NCI-H2107 treated with DMSO at 0.1 percent for 48 hours (cell line): Measurements from ENCODE around the gene FAM89B.

Experiments
- DNase-seq: peaks from one replicate; lab custom pipeline; 2025; ENCODE audit not compliant: unreplicated experiment; lab: John Stamatoyannopoulos, UW

FAM89B gene

DNA sequence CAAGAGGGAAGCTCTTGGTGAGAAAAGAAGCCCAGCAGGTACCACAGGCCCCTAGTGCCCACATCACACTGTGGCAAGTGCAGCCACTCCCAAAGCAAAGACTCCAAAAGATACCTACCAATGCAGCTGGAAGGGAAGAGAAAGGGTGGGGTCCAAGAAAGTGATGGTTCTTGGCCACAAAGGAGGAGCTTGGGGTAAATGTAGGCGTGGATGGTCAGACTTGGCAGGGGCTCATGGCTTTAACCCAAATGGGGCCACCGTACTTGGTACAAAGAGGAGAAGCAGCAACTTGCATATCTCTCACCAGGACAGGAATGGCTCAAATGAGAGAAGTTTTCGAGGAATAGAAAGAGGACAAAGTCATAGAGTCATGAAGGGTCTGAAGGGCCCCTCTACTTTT is 36.9 kb downstream of the FAM89B start:
- DNase-seq, result no peak

DNA sequence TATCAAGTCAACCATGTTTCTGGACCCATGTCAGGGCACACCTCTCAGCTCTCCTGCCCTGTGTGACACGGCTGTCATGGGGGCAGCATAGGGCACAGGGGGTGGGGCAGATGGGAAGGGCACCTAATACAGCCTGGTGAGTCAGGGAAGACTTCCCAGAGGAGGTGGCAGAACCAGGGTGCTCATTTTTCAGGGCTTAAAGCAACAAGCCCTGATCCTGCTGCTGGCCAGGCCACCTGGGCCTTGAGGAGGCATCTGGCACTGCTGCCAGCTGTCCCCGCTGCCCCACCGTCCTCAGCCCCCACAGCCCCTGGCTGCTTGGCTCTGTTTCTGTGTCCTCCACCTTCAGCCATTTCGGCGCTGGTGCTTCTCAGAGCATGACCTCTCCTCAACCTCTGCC is 37.3 kb downstream of the FAM89B start:
- DNase-seq, result no peak

DNA sequence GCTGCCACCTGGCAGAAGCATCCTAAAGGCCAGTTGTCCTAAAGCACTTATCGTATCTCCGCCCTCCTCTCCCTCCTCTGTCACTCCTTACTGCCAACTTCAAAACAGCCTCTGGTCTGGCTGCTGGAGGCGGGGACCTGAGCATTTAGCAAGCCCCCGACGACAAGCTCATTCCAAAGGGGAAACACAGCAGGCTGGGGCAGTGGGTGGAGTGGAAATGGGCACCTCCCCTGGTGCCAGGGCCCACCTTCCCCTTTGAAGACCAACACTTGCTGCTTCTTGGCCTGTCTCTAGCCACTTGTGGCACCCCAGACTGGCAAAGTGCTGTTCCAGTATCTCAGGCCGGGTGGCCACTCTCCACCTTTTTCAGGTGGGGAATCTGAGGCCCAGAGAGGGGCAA is 38.1 kb downstream of the FAM89B start:
- no peak for DNase-seq

DNA sequence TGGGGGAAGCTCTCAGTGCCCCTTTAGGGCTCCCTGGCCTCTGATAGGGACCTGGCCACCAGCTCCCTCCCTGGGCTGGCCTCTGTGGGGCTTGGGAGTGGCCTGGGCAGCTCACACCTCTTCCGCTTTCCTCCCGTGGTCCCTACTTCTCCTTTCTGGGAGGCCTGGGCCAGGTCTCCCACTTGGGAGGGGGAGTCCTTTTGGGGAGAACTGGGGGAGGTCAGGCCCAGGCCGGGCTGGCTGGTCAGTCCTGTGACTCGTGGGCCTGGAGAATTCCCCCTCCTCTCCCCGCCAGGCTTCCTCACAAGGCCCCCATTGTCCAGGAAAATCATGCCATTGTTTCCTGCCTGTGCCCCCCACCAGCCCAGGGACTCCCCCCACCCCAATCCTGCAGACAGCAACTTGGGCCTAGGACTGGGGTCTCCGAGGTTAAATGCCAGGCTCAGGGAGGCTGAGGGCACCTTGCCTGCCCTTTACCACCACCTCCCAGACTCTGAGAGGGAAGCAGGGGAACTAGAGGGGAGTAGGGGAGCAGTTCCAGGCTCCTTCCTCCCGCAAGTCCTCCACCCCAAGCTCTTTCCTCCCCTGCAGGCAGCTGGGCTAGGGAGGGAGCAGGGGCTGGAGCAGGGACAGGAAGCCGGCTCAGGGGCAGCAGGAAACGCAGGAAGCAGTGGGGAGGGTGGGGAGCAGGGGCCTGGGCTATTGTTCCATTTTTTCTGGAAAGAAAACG is 38.9 kb downstream of the FAM89B start:
- no peak for DNase-seq

DNA sequence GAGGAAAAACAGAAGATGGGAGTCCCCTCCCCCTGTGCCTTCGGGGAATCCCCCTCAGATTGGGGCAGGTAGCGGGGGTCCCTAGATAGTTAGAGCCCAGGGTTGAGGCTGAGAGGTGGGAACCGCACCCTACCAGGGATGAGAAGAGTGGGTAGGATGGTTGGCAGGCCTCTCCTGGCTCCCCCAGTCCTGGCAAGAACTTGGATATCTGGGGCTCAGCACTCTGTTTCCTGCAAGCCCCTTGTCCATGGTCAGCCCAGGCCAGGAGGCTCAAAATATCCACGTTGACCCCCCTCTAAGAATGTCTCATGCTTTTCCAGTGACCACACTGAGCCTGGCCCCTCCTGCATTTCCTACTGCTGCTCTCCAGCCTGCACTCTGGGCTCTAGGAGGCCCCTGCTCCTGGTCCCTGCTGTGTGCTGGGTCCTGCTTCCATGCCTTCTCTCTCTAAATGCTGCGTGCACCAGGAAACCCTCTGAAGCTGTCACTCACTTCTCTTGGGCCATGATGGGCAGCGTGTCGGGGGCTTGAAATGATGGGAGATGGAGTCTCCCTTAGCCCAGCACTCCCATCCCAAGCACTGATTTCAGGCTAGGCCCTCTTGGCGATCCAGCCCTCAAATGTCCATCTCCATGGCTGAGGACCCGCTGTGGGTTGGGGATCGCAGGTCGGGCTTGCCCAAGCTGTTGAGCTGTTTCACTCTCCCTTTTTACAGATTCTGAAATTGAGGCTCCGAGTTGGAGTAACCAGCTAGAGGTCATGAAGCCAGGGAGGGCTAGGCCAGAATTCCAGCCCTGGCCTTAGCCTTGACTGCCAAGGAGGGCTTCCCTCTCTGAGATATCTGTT is 39.6 kb downstream of the FAM89B start:
- no peak for DNase-seq

DNA sequence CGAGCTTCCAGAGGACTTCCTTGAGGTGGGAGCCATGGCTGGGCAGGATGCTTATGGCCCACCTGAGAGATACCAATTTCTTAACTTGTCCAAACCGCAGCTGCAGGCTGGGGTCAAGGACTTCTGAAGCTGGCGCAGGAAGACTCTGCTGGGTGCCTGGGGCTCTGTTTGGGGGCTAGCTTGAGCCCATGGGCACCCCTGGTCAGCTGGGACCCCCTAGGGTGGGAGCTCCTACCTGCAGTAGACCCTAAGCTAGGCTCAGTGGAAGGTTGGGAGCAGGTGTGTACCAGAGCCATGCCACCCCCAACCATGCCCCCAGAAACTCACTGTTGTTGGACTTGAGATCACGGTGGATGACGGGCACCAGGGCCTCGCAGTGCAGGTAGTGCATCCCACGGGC is 40.4 kb downstream of the FAM89B start:
- no peak for DNase-seq

DNA sequence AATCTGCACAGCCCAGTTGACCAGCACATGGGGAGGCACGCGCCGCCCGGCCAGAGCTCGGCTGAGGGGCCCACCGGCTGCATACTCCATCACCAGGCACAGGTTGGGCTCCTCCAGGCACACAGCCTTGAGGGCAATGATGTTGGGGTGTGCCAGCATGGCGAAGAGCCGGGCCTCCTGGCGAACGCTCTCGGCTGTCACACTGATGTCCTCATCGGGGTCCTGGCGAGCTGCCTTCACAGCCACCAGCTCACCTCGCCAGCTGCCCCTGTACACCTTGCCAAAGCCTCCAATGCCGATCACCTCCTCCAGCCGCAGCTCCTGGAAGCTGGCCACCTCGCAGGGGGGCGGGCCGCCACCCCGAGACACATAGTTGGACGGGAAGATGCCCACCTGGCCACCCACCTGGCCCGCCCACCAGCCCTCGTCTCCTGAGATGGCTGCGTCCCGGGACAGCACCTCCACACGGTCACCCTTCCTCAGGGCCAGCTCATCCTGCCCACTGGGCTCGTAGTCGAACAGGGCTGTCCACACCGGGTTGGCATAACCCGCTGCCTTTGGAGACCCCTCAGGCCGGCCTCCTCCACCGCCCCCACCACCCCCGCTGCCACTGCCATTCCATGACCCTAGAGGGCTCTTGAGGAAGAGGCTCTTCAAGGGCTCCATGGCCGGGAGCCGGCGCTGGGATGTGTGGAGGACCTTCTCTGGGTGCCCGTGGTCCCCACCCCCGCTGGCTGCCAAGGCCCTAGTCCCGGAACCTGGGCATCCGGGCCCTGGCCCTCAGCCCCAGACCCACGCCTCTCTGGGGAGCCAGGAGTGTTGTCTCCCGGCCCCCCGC is 41.0 kb downstream of the FAM89B start:
- no peak for DNase-seq

DNA sequence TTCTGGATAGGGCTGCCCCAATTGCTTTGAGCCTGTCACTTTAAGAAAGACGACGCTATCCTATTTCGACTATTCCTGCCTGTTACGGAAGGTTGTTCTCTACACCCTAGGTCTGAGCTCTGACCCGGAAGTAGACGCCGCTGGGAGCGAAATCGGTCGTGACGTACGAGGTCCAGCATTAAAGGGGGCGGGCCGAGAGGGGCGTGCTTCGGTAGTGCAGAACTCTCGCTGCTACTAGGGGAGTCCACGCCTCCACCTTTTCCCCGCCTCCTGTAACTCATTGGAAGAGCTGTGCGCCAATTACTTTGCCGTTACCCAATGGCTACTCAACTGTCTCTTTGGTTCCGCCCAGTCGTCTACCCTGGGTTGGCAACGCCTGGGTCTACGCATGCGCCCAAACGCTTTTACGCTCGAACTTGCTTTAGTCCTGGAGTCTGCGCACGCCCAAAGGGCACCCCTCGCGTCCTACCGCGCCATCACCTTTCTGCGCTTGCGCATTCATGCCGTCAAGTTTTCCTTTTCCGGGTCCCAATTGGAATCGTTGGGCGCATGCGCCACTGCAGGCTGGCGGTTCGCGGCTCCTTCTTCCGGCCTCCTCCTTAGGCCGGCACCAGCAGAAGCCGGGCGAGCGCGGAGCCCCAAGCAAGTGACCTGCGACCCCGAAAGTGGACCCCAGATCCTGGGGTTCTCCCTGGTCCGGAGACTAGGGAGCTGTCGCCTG is 43.1 kb downstream of the FAM89B start, which contains the start of gene PCNX3:
Gene PCNX3 (plus strand): TSS at position 548 of the 721 bp plus-strand sequence. CDS start 536 bp downstream, outside the sequence.
- peak; percentile 100 for DNase-seq

DNA sequence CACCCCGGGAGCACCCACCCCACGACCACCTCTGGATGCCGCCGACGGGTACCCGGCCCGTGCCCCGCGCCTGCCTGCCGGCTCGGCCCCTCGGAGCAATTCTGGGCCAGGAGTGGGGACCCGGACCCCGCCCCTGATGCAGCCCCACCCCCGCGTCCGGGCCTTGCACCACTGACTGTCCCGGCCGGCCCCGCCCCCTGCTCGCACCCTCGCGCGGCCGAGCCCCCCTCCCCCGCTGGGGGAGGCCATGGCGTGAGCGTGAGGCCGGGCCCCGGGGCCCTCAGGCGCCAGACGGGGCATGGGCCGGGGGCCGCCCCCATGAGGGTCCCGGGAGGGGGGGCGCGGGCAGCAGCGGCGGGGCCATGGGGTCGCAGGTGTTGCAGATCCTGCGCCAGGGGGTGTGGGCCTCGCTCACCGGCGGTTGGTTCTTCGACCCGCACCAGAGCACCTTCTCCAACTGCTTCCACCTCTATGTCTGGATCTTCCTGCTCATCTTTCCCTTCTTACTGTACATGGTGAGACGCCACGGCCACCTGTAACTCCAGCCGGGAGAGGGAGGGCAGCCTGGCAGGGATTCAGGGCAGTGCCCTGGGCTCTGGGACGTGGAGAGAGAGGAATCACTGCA is 43.7 kb downstream of the FAM89B start:
- DNase-seq, result no peak

DNA sequence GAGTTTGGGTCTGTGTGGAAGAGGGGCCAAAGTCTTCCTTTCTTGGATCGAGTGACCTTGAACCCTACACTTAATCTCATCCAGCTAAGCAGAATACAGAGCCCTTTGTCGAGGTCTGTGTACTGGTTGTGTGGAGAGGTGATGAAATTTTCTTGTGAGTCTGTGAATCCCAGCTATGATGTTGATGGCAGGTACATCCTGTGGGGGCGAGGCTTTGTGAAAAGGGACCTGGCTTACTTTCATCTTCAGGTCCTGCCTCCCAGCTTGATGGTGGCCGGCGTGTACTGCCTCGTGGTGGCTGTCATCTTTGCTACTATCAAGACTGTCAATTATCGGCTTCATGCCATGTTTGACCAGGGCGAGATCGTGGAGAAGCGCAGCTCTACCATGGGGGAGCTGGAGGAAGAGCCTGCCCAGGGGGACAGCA is 44.2 kb downstream of the FAM89B start:
- no peak for DNase-seq

DNA sequence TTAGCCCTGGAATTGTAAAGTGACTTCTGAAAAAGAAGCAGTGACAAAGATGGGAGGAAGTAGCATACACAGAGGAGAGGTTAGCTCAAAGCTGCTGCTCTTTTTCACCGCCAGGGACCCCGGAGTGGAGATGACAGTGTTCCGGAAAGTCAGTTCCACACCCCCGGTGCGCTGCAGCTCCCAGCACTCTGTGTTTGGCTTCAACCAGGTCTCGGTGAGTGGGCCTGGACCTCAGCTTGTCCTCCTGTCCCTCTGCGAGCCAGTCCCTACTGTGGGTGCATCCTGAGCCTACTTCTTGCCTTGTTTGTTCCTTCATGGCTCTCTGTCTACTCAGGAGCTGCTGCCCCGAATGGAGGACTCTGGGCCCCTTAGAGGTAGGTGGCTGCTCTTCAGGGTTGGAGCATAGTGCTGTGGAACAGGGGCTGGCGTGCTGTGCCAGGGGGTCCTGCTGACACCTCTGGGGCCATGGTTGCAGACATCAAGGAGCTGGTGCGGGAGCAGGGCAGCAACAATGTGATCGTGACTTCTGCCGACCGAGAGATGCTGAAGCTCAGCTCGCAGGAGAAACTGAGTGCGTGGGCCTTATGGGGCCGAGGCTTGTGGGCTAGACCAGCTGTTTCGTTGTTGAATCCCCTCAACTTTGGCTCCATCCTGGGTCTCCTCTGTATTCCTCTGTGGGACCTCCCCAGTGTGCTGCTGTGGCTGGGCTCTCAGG is 45.0 kb downstream of the FAM89B start:
- no peak for DNase-seq

DNA sequence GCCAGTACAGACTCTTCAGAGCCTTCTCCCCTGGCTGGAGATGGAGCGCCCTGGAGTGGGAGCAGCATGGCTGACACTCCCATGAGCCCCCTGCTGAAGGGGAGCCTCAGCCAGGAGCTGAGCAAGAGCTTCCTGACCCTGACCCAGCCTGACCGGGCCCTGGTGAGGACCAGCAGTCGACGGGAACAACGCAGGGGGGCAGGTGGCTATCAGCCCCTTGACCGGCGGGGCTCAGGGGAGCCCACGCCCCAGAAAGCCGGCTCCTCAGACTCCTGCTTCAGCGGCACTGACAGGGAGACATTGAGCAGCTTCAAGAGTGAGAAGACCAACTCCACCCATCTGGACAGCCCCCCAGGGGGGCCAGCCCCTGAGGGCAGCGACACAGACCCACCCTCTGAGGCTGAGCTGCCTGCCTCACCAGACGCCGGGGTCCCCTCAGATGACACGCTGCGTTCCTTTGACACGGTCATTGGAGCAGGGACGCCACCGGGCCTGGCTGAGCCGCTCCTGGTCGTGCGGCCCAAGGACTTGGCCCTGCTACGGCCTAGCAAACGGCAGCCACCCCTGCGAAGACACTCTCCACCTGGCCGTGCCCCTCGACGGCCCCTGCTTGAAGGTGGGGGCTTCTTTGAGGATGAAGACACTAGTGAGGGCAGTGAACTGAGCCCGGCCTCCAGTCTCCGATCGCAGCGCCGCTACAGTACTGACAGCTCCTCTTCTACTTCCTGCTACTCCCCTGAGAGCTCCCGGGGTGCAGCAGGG is 45.8 kb downstream of the FAM89B start:
- no peak for DNase-seq

DNA sequence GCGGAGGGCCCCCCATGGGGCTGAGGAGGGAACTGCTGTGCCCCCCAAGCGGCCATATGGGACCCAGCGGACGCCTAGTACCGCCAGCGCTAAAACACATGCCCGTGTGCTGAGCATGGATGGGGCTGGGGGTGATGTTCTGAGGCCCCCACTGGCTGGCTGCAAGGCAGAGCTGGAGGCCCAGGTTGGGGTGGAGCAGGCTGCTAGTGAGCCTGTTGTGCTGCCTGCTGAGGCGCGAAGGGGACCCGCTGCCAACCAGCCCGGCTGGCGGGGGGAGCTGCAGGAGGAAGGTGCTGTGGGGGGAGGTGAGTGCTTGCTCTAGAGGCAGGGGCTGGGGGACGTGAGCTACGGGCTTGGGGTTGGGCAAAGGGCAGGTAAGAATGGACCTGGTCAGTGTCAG is 46.4 kb downstream of the FAM89B start:
- DNase-seq, result no peak

DNA sequence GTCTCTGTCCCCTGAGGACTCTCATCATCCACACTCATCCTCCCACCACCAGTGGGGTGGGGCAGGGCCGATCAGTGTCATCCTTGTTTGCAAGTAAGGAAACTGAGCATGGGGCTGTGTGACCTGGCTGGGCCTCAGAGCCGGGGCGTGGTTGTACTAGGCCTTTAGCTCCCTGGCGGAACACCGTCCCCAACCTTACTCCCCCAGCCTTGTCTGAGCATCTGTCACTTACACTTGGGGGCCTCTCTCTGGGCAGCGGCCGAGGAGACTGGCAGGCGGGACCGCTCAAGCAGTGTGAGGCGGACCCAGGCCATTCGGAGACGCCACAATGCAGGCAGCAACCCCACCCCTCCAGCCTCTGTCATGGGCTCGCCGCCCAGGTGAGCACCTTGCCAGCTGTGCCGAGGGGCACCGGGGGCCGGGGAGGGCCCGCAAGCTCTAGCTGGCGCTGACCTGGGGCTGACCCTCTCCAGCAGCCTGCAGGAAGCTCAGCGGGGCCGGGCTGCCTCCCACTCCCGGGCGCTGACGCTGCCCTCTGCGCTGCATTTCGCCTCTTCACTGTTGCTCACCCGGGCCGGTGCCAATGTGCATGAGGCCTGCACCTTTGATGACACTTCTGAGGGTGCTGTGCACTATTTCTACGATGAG is 47.1 kb downstream of the FAM89B start:
- DNase-seq, result no peak

DNA sequence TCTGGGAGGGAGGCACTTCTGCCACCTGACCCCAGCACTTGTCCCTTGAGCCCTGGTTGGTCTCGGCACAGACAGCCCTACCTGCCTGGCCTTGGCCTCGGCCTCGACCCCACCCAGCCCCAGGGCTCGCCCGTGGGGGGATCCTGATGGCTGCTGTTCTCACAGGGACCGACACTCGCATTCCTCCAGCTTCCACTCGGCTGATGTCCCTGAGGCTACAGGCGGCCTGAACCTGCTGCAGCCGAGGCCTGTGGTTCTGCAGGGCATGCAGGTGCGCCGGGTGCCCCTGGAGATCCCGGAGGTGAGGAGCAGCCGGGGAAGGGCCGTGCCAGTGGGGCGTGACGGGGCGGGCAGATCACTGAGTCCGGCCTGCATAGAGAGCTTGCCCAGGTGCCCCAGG is 48.3 kb downstream of the FAM89B start:
- no peak for DNase-seq

DNA sequence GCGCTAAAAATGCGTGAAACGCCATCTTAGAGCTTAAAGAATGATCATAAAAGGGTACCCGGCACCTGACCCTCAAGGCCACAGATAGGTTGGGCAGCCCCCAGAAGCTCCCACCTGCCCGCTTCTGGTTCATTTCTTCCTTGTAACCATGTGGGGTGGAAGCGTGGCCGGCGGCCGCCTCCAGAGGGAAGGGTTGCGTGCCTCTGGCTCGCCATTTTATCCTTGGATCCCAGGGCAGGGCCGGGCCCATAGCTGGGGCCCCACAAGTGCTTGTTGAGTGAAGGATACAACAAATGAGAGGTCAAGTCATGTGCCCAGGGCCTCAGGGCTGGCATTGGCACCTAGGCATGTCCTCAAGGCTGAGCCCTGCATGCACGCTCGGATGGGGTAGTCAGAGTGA is 49.1 kb downstream of the FAM89B start:
- no peak for DNase-seq

DNA sequence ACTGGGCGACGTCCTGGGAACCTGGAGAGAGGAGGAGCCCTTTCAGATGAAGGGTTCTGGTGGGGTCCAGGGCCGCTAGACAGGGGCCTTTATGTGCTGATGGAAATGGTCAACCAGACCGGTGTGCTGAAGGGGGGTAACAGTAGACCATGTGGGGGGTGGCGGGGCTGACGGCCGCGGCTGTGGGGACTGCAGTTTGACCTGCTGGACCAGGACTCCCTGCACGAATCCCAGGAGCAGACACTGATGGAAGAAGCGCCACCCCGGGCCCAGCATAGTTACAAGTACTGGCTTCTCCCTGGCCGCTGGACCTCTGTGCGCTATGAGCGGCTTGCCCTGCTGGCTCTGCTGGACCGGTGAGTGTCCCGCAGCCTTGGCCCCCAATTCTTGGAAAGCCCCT is 49.7 kb downstream of the FAM89B start:
- DNase-seq, result no peak

DNA sequence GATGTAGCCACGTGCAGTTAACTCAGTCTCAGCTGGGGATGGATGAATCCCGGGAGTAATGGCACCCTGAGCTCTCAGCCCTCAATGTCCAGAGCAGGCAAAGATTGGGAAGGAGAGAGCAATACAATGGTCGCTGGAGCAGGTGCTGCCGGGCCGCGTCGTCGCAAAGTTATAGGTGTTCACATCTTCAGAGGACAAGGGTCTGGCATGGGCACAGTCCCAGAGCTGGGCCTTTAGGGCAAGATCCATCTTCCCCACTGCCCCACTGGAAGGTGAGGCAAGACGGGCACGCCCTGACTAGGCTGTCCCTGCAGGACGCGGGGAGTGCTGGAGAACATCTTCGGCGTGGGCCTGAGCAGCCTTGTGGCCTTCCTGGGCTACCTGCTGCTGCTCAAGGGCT is 50.8 kb downstream of the FAM89B start:
- DNase-seq, result no peak
